Prostate gland (tissue), 2 donors: ENCODE results near the gene ILDR2.

Experiments
- POLR2A ChIP-seq: fragments of 450-650 bp; IDR thresholded peaks from one replicate; pipeline ENCODE4 v1.6.1; 2016; ENCODE audit warnings: antibody characterized with exemption, mild to moderate bottlenecking
- TF ChIP-seq, protein P1 (sequence below), 4 experiments: fragments of 200-600 bp in 2 of 4; fragments of 450-650 bp in 2 of 4; sonication (generic) in 2 of 4; IDR thresholded peaks; 1 replicate in 3 of 4; 2 replicates in 1 of 4; pipeline ENCODE4 v1.5.1; 2016 to 2019; ENCODE audit warnings: antibody characterized with exemption in 4 of 4, mild to moderate bottlenecking in 2 of 4, moderate library complexity in 2 of 4

DNA sequence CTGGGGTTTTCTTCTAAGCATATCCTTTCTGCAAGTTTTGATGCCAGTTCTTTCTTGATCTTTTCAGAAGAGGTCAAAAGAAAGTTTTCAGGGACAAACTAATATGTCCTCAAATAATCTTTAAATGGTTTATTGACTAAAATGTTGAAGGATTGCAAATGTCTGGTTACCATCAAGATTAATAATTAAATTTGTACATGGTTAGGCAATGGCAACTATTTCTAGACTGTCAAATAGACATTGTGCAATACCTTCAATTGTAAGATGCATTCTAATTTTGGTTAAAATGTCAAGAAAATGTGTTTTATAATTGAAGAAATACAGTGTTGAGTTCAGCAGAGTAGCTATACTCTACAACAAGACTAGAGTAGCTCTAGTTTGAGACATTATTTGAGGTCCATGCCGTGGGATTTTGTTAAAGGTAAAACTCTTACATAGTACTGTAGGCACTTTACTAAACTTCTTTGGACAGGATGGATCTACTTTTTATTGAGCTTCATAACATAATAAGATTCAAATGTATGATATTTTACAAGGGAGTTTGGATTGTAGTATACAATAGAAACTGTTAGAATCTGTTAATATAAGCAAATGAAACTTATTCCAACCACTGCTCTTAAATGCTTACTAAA is 36.3 kb upstream of the ILDR2 start:
- TF ChIP-seq, protein P1, sequence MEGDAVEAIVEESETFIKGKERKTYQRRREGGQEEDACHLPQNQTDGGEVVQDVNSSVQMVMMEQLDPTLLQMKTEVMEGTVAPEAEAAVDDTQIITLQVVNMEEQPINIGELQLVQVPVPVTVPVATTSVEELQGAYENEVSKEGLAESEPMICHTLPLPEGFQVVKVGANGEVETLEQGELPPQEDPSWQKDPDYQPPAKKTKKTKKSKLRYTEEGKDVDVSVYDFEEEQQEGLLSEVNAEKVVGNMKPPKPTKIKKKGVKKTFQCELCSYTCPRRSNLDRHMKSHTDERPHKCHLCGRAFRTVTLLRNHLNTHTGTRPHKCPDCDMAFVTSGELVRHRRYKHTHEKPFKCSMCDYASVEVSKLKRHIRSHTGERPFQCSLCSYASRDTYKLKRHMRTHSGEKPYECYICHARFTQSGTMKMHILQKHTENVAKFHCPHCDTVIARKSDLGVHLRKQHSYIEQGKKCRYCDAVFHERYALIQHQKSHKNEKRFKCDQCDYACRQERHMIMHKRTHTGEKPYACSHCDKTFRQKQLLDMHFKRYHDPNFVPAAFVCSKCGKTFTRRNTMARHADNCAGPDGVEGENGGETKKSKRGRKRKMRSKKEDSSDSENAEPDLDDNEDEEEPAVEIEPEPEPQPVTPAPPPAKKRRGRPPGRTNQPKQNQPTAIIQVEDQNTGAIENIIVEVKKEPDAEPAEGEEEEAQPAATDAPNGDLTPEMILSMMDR (IDR thresholded peaks at IDR 0.05): no peak
- no peak for TF ChIP-seq POLR2A
